Sigmoid colon (tissue), 4 donors: Measurements from ENCODE around the gene LTB.

Experiments used
- POLR2A ChIP-seq, 2 donors: fragments of 450-650 bp; IDR thresholded peaks; one replicate each; pipeline ENCODE4 v1.6.1; 2016; ENCODE audit warnings: antibody characterized with exemption in 2 of 2, mild to moderate bottlenecking in 2 of 2, moderate library complexity in 2 of 2
- POLR2AphosphoS5 ChIP-seq, 4 donors: sonication (generic); formaldehyde crosslinking; IDR thresholded peaks; one replicate each; pipeline ENCODE4 v1.6.1; 2017; ENCODE audit warnings: antibody characterized with exemption in 4 of 4
- TF ChIP-seq, protein P1 (sequence below), 4 experiments: fragments of 450-650 bp in 3 of 4; fragments of 200-600 bp in 1 of 4; IDR thresholded peaks; one replicate each; pipeline ENCODE4 v1.5.1; 2016 to 2019; ENCODE audit warnings: antibody characterized with exemption in 4 of 4, mild to moderate bottlenecking in 3 of 4, moderate library complexity in 2 of 4

DNA sequence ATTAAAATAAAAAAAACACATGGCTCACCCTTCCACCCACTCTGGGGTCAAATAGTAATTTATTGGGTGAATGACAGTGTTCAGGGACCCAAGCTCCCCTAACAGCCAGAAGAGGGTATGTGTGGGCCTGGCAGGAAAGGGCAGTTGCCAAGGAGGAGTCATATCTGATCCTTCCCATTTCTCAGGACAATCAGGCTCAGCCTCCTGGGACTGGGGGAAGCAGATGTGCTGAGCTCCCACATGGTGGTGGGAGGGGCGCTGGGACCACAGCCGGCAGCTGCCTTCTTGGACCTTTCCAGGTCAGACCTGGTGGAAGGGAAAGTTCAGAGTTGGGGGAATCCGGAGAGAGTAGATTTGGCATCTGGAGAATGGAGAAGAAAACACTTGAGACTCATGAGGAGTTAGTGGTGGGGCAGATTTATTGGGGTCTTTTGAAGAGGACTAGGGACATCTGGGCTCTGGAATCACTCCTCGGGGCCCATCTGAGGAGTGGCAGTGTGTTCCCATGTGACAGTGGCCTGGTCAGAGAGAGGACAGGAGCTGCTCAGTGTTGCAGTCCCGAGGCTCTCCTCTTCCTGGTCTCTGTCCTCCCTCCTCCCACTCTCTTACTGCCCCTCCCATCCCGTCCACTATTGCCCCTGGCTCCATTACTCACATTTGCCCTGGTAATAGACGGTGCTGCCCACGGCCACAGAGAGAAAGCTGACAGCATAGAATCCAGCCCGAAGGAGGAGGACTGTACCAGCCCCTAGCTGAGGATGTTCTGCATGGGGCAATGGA is 6.8 kb upstream of the LTB start:
- TF ChIP-seq, protein P1, sequence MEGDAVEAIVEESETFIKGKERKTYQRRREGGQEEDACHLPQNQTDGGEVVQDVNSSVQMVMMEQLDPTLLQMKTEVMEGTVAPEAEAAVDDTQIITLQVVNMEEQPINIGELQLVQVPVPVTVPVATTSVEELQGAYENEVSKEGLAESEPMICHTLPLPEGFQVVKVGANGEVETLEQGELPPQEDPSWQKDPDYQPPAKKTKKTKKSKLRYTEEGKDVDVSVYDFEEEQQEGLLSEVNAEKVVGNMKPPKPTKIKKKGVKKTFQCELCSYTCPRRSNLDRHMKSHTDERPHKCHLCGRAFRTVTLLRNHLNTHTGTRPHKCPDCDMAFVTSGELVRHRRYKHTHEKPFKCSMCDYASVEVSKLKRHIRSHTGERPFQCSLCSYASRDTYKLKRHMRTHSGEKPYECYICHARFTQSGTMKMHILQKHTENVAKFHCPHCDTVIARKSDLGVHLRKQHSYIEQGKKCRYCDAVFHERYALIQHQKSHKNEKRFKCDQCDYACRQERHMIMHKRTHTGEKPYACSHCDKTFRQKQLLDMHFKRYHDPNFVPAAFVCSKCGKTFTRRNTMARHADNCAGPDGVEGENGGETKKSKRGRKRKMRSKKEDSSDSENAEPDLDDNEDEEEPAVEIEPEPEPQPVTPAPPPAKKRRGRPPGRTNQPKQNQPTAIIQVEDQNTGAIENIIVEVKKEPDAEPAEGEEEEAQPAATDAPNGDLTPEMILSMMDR (IDR thresholded peaks at IDR 0.05): no peak
- TF ChIP-seq POLR2A (IDR thresholded peaks at IDR 0.05) (no peak), POLR2AphosphoS5 (IDR thresholded peaks at IDR 0.05) (no peak)
